K562 (cell line): ENCODE measurements around the gene BAIAP2. TPM values are rescaled to one million over a fixed set of nuclear protein-coding genes. Genes with fewer than 3 reads are reported as not detected.
A peak's percentile ranks its signal among the peaks of the same experiment; 100 is the strongest.

Experiments
- FOXP1 ChIP-seq: sonication (generic); formaldehyde crosslinking; IDR thresholded peaks from 2 replicates; pipeline ENCODE4 v1.8.0; 2022; ENCODE audit warnings: mild to moderate bottlenecking, missing genetic modification reagents
- GTF2F1 ChIP-seq: IDR thresholded peaks from 2 replicates; pipeline ENCODE4 v1.6.1; 2011; ENCODE audit warnings: low read depth, low read length, improper control_type of control experiment
- KAT2B ChIP-seq: IDR thresholded peaks from one replicate; pipeline ENCODE4 v1.6.1; 2012; ENCODE audit warnings: low read depth, mild to moderate bottlenecking, control low read depth, inconsistent platforms, low read length, moderate library complexity
- MBD2 ChIP-seq: sonication (generic); IDR thresholded peaks from 2 replicates; pipeline ENCODE4 v1.6.1; 2016; ENCODE audit warnings: low read depth, borderline replicate concordance
- NFE2 ChIP-seq: IDR thresholded peaks from 2 replicates; pipeline ENCODE4 v1.6.1; 2014; ENCODE audit warnings: antibody characterized with exemption, low read depth
- NFIX ChIP-seq: fragments of 250-450 bp; sonication (Bioruptor Pico); IDR thresholded peaks from 2 replicates; pipeline ENCODE4 v1.4.0; 2020; ENCODE audit warnings: low read depth, mild to moderate bottlenecking, moderate library complexity
- PYGO2 ChIP-seq: fragments of 450-650 bp; IDR thresholded peaks from 2 replicates; pipeline ENCODE4 v1.6.1; 2016; ENCODE audit warnings: mild to moderate bottlenecking, missing genetic modification characterization, moderate library complexity, missing compliant biosample characterization
- SREBF2 ChIP-seq: sonication (generic); formaldehyde crosslinking; IDR thresholded peaks from 2 replicates; pipeline ENCODE4 v1.4.0; 2020; ENCODE audit warnings: mild to moderate bottlenecking, missing genetic modification reagents
- ZFP1 ChIP-seq: fragments of 450-650 bp; formaldehyde crosslinking; IDR thresholded peaks from 2 replicates; pipeline ENCODE4 v1.4.0; 2020; ENCODE audit warnings: mild to moderate bottlenecking, mixed read lengths
- ZFX ChIP-seq: sonication (generic); formaldehyde crosslinking; IDR thresholded peaks from 2 replicates; pipeline ENCODE4 v1.8.0; 2022; ENCODE audit warnings: mild to moderate bottlenecking, missing genetic modification reagents, moderate library complexity
- ZNF263 ChIP-seq: sonication (generic); formaldehyde crosslinking; IDR thresholded peaks from 2 replicates; pipeline ENCODE4 v1.8.0; 2022; ENCODE audit warnings: mild to moderate bottlenecking, missing genetic modification reagents, borderline replicate concordance
- ZNF41 ChIP-seq: fragments of 250-450 bp; sonication (Bioruptor Pico); conservative IDR thresholded peaks from 2 replicates; pipeline ENCODE4 v1.4.0; 2020; ENCODE audit warnings: mild to moderate bottlenecking
- ZNF561 ChIP-seq: fragments of 450-650 bp; formaldehyde crosslinking; conservative IDR thresholded peaks from 2 replicates; pipeline ENCODE4 v1.4.0; 2020; ENCODE audit warnings: mild to moderate bottlenecking, moderate library complexity
- ZNF696 ChIP-seq: fragments of 250-450 bp; sonication (Bioruptor Pico); conservative IDR thresholded peaks from 2 replicates; pipeline ENCODE4 v1.4.0; 2020; ENCODE audit warnings: mild to moderate bottlenecking, moderate library complexity
- polyA plus RNA-seq, 8 experiments: library from polyadenylated mRNA; depleted of rRNA in 4 of 8; stranded (reverse) in 5 of 8; unstranded in 3 of 8; fragments of >200 nt; fragmentation: Nextera tagmentation in 2 of 8; fragmentation: Illumina TruSeq in 1 of 8; extraction: Ambion mirVana in 2 of 8; extraction: Trizol in 1 of 8; gene quantifications; 2 replicates each; pipeline versions ENCODE4 v1.2.1 to v1.2.3, GENCODE V29; 2011 to 2014; ENCODE audit warnings: inconsistent platforms in 1 of 8, missing spikeins in 1 of 8
- total RNA-seq, 7 experiments: library from RNA; depleted of rRNA in 6 of 7; stranded (reverse); fragments of >200 nt in 6 of 7; fragmentation: Illumina TruSeq in 2 of 7; extraction: Trizol in 2 of 7; gene quantifications; 2 replicates each; pipeline versions ENCODE4 v1.2.1 to v1.2.3, GENCODE V29; 2011 to 2021; ENCODE audit warnings: low replicate concordance in 1 of 7
- TF ChIP-seq, protein P1 (sequence below): fragments of 250-450 bp; sonication (Bioruptor Pico); IDR thresholded peaks from 2 replicates; pipeline ENCODE4 v1.5.0; 2021
- TF ChIP-seq, protein P2 (sequence below): fragments of 450-650 bp; IDR thresholded peaks from 2 replicates; pipeline ENCODE4 v1.6.1; 2016; ENCODE audit warnings: borderline replicate concordance
- TF ChIP-seq, protein P3 (sequence below): fragments of 250-450 bp; sonication (Bioruptor Pico); IDR thresholded peaks from 2 replicates; pipeline ENCODE4 v1.4.0; 2020; ENCODE audit warnings: mild to moderate bottlenecking
- TF ChIP-seq, protein P4 (sequence below): sonication (generic); formaldehyde crosslinking; IDR thresholded peaks from 2 replicates; pipeline ENCODE4 v1.8.1; 2022; ENCODE audit warnings: missing genetic modification reagents

The BAIAP2 gene
- total and polyA plus RNA-seq, 9 of the 15 experiments (the other 6 are each of a cell fraction or from before 2014, with no cell fraction given), result 2.3 to 51.6 (median 18.4) TPM

DNA sequence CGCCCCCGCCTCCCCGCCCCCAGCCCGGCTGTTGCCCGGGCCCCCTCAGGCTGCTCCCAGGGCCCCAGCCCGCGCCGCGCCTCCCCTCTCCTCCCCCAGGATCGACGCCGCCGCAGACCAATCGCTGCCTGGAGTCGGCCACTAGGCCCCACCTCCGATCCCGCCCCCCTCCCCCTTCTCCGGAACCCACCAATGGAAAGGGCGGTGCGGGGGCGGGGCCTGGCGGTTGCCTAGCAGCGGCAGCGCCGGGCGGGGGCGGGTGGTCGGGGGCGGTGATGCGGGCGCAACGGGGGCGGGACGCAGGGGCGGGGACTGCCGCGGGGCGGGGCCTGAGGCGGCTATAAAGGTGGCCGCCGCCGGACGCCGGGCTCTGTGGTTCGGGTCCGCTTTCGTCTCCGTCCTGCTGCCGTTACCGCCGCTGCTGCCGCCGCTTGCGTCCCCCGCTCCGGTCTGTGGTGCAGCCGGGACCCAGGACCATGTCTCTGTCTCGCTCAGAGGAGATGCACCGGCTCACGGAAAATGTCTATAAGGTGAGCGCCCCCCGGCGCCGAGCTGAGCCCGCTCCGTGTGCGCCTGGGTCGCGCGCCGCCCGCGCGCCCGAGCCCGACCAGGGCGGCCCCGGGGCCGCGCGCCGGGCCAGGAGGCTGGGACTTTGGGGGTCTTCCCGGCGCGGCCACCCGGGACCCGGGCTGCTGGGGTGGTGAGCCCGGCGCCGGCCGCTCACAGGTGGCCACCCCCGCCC, at the start of gene BAIAP2 (continued):
- TF ChIP-seq, protein P1, sequence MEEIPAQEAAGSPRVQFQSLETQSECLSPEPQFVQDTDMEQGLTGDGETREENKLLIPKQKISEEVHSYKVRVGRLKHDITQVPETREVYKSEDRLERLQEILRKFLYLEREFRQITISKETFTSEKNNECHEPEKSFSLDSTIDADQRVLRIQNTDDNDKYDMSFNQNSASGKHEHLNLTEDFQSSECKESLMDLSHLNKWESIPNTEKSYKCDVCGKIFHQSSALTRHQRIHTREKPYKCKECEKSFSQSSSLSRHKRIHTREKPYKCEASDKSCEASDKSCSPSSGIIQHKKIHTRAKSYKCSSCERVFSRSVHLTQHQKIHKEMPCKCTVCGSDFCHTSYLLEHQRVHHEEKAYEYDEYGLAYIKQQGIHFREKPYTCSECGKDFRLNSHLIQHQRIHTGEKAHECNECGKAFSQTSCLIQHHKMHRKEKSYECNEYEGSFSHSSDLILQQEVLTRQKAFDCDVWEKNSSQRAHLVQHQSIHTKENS (CRISPR knock-in tag), result no peak
- TF ChIP-seq ZNF263 (CRISPR knock-in tag) (peak; percentile 74), ZNF561 (CRISPR knock-in tag) (no peak), ZFP1 (CRISPR knock-in tag) (no peak), MBD2 (peak; percentile 62), PYGO2 (tag) (no peak), ZFX (CRISPR knock-in tag) (peak; percentile 54), ZNF41 (CRISPR knock-in tag) (no peak), FOXP1 (0 out of 2 replicates have a peak, but pooled peaks have one; percentile 10), NFE2 (no peak), GTF2F1 (peak; percentile 91), KAT2B (no peak), NFIX (CRISPR knock-in tag) (no peak), SREBF2 (no peak), ZNF696 (CRISPR knock-in tag) (no peak)
- TF ChIP-seq, protein P2, sequence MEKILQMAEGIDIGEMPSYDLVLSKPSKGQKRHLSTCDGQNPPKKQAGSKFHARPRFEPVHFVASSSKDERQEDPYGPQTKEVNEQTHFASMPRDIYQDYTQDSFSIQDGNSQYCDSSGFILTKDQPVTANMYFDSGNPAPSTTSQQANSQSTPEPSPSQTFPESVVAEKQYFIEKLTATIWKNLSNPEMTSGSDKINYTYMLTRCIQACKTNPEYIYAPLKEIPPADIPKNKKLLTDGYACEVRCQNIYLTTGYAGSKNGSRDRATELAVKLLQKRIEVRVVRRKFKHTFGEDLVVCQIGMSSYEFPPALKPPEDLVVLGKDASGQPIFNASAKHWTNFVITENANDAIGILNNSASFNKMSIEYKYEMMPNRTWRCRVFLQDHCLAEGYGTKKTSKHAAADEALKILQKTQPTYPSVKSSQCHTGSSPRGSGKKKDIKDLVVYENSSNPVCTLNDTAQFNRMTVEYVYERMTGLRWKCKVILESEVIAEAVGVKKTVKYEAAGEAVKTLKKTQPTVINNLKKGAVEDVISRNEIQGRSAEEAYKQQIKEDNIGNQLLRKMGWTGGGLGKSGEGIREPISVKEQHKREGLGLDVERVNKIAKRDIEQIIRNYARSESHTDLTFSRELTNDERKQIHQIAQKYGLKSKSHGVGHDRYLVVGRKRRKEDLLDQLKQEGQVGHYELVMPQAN, result no peak
- TF ChIP-seq, protein P3, sequence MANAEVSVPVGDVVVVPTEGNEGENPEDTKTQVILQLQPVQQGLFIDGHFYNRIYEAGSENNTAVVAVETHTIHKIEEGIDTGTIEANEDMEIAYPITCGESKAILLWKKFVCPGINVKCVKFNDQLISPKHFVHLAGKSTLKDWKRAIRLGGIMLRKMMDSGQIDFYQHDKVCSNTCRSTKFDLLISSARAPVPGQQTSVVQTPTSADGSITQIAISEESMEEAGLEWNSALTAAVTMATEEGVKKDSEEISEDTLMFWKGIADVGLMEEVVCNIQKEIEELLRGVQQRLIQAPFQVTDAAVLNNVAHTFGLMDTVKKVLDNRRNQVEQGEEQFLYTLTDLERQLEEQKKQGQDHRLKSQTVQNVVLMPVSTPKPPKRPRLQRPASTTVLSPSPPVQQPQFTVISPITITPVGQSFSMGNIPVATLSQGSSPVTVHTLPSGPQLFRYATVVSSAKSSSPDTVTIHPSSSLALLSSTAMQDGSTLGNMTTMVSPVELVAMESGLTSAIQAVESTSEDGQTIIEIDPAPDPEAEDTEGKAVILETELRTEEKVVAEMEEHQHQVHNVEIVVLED (CRISPR knock-in tag), result no peak
- TF ChIP-seq, protein P4, sequence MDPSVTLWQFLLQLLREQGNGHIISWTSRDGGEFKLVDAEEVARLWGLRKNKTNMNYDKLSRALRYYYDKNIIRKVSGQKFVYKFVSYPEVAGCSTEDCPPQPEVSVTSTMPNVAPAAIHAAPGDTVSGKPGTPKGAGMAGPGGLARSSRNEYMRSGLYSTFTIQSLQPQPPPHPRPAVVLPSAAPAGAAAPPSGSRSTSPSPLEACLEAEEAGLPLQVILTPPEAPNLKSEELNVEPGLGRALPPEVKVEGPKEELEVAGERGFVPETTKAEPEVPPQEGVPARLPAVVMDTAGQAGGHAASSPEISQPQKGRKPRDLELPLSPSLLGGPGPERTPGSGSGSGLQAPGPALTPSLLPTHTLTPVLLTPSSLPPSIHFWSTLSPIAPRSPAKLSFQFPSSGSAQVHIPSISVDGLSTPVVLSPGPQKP, result no peak
